HG03064 (cell line): ENCODE measurements around the gene OPN1MW.
"Not testable (repeated sequence)": the region's sequence is repeated elsewhere in the genome, so short reads cannot be mapped to it uniquely, and the experiment has no call there.

ENCODE experiments used
- ATAC-seq: cut with Tn5 transposase; IDR thresholded peaks from one replicate; pipeline ENCODE4 v1.9.1; 2021; ENCODE audit warnings: low read depth; ENCODE audit not compliant: unreplicated experiment

OPN1MW gene

DNA sequence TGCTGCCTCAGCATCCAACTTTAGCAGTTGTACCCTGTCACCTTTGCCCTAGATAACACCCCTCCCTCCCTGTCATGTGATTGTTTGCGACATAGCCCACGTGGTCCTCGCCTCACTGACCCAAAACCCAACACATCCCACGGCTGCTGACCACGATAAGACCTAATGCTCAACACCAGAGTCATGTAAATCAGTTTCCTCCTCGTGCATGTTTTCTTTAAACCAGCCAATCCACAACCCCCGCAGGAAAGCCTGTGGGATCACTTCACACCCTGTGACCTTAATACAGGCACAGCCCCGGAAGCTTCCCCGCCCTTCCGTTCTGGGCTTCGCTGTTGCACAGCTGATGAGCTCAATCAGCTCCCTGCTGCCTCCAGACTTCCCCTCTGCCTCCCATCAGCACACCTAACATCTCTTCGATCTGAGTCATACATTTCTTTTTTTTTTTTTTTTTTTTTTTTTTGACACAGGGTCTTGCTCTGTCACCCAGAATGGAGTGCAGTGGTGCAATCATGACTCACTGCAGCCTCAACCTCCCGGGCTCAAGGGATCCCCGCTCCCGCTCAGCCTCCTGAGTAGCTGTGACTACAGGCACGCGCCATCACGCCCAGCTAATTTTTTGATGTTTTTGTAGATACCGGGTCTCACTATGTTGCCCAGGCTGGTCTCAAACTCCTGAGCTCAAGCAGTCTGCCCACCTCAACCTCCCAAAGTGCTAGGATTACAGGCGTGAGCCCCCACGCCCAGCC lies 27.4 kb downstream of the OPN1MW start:
- not testable (repeated sequence) for ATAC-seq

DNA sequence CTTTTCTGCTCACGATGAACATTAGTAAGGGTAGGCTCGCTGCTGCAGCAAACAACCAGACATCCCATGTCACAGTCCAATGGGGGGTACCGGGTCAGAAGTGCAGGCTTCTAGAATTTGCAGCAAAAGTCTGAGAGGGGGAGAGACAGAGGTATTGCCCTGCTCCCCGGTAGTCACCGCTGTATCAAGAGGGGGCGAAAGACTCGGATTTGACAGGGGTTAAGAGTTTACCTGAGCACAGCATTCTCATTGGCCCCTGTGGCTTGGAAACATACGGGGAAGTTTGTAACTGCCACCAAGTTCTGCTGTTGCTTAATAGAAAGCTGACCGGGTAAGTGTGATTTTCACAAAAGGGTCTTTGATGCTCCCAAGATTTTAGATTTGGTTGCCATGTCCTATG lies 28.7 kb downstream of the OPN1MW start:
- ATAC-seq = not testable (repeated sequence)

DNA sequence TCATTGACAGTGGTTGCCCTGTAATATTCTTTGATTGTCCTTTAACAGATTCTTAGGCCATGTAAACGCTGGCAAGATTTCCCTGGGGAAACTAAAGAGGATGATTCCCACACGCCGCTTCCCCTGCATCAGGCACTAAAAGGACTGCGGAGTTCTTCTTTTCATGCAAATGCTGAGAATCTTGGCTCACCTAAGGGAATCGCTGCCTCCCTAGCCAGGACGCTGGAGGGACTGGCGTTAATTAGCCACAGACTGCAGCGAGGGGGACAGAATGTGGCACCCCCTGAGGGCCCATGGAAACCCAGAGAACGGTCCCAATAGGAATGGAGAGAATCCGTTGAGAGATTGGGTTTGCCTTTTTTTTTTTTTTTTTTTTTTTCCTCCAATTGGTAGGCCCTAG lies 29.1 kb downstream of the OPN1MW start:
- ATAC-seq = not testable (repeated sequence)

DNA sequence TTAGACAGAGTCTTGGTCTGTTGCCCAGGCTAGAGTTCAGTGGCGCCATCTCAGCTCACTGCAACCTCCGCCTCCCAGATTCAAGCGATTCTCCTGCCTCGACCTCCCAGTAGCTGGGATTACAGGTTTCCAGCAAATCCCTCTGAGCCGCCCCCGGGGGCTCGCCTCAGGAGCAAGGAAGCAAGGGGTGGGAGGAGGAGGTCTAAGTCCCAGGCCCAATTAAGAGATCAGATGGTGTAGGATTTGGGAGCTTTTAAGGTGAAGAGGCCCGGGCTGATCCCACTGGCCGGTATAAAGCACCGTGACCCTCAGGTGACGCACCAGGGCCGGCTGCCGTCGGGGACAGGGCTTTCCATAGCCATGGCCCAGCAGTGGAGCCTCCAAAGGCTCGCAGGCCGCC lies 37.1 kb downstream of the OPN1MW start, which contains the start of gene OPN1MW2:
Gene OPN1MW2 (plus strand): TSS at position 301 of the 400 bp plus-strand sequence. CDS start 60 bp downstream, at position 361.
- not testable (repeated sequence) for ATAC-seq

DNA sequence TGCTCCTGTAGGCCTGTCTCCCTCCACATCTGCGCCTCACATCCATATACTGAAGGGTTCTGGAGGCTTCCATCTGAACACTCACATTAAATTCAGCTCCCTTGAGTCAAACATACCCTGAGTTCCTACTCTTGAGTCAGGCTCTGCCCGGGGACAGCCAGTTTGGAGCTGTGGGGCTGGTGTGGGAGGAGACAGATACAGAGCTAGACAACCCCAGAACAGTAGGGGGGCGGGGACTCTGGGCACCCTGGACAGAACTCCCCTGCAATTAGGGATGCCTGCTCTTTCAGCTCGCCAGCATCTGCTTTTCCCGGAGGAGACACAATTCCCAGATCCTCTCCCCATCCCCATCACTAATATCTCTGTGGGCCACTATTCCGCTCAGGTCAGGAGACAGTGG lies 42.9 kb downstream of the OPN1MW start:
- not testable (repeated sequence) for ATAC-seq

DNA sequence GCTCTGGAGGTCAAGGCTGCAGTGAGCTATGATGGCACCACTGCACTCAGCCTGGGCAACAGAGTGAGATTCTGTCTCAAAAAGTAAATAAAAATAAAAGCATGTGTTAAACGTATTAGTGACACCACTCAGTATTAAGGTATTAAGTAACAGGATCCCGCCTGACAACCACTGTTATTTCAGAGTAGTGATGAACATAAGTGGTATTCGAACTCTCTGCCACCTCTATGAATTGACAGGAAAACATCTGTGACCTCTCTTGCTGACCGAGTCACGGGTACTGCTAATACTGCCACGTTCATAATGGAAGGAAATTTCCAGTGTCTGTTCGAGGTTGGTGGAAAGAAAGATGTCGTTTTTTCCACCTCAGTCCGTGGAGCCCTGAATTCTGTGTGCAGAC lies 44.3 kb downstream of the OPN1MW start:
- ATAC-seq = not testable (repeated sequence)

DNA sequence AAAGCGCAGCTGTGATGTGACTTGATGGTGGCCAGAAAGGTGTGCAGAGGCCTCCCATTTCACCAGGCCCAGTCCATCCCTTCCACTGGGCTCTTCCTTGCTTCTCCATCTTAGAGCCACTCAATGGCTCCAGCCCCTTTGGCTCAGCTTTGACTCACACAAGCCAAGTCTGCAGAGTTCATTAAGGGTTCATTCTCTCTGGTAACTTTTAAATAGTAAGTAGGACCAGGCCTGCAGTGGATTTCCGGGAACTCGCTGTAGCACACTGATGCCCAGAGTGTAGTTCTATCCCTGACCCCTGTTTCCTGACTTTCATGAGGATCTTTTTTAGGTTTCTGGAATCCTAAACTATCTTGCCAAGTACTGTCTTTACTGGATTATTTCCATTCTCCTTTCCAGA lies 49.0 kb downstream of the OPN1MW start:
- ATAC-seq = not testable (repeated sequence)

DNA sequence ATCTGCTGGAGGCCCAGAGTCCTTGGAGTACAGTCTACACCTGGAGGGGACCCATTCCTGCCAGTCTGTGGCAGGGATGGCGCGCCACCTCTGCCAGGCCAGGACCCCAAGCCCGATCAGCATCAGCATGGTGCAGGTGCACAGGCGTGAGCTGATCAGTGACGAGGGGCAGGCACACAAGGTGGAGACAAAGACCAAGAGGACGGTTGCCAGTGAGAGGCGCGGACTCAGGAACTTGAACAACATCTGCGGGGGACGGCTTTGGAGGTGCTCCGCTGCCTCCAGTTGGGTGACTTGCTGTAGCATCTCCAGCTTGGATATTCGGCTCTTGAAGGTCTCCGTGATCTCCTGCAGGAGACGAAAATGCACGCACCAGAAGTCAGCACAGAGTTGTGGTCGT lies 51.2 kb downstream of the OPN1MW start:
- ATAC-seq = not testable (repeated sequence)

DNA sequence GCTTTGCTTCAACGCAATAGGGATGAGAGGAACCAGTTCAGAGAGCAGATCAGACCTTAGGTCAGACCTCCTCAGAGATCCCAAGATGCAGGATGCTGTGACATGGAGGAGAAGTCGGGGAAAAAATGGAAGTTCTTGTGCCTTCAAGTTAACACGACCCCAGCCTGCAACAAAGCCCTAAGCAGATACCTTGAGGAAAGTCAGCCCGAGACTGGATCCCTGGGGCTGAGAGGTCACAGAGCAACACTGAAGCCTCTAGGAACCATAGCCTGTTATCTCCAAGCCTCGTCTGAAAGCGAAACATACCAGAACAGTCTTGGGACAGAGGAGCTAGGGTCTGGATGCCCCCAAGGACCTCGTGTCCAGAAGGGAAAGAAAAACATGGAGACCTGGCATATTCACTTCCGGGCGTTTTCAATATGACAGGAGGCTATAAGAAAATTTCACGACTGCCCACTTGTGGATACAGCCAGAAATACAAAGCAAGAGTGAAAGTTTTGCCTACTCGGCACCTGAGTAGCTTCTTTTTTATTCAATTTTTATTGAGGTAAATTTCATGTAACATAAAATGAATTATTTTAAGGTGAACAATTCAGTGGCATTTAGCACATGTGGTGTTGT lies 56.7 kb downstream of the OPN1MW start:
- ATAC-seq = not testable (repeated sequence)

DNA sequence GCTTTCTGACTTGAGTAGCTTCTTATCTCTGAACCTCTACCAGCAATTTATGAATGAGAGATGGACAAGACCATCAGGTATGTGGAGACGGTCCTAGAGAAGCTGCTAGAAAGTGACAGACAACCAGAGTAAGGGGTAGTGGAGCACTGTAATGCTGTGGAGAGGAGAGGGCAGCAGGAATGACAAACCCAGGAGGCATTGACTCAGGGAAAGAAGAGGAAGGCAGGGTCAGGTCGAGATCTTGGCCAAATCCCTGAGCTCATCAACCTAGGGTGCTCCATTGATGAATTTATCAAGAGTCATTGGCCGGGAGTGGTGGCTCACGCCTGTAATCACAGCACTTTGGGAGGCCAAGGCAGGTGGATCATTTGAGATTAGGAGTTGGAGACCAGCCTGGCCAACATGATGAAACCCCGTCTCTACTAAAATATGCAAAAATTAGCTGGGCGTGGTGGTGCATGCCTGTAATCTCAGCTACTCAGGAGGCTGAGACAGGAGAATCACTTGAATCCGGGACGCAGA lies 57.6 kb downstream of the OPN1MW start:
- not testable (repeated sequence) for ATAC-seq
